Measurements from ENCODE around the gene TRABD2B. TPM values are rescaled to one million over a fixed set of nuclear protein-coding genes. Genes with fewer than 3 reads are reported as not detected.

The TRABD2B gene
- total and polyA plus RNA-seq, 2 of the 4 experiments (the other 2 are of a cell fraction) = not detected

- no peak overlapping the region for H2BK5ac ChIP-seq (ENCODE audit: low read depth, low read length, poor library complexity, severe bottlenecking)
- H2AK5ac ChIP-seq (ENCODE audit: low read depth, low read length) = no peak overlapping the region
- WGBS, 2 experiments (ENCODE audit: extremely low coverage in 2 of 2, insufficient read length in 1 of 2) = 23% methylated on average over 2 of the region's 8 CpGs; no CpG with 5 or more reads in 1 of the 2 experiments
- no peak overlapping the region for H3K4me2 ChIP-seq (ENCODE audit: low read depth, low read length)
- H3K79me1 ChIP-seq (ENCODE audit: low read depth in 1 of 2, low read length in 2 of 2) = no peaks in the 10 kb centered on the region
- ChIA-PET CTCF (no interaction called here), POLR2A (ENCODE audit: unreplicated experiment) (no interaction called here)
- BruUV-seq (replicated peaks) = no TSS peak
- no peaks in the 10 kb centered on the region for H3K27me3 ChIP-seq (ENCODE audit: control insufficient read depth, insufficient read depth, low read length)
- no peak overlapping the region for H4K8ac ChIP-seq (ENCODE audit: low read depth in 2 of 2, low read length in 2 of 2)
- H3K14ac ChIP-seq (replicated peaks; ENCODE audit: low read depth, low read length) = no peak overlapping the region
- H3K9me1 ChIP-seq (ENCODE audit: insufficient read depth, low read length) = no peaks in the 10 kb centered on the region
- H3K4me3 ChIP-seq (ENCODE audit: insufficient read depth, low read depth, low read length) = no peak overlapping the region
- H4K91ac ChIP-seq (ENCODE audit: insufficient read depth, low read depth, low read length) = no peak overlapping the region
- DNase-seq (no peak), ATAC-seq (ENCODE audit: low read depth) (no peak)
- intact Hi-C loops (cut with micrococcal nuclease) = no loop called here
- no peaks in the 10 kb centered on the region for H4K20me1 ChIP-seq (ENCODE audit: insufficient read depth, low read length)
- dilution Hi-C loops (cut with HindIII; ENCODE audit: low sequenced_read_pairs, unreplicated experiment) = no loop called here
- H2AFZ ChIP-seq (replicated peaks; ENCODE audit: low read length, poor library complexity) = no peak overlapping the region
- H2BK15ac ChIP-seq (ENCODE audit: low read depth, low read length) = no peak overlapping the region
- H3K27ac ChIP-seq (ENCODE audit: insufficient read depth, low read length) = no peak overlapping the region
- no peak overlapping the region for H2AK9ac ChIP-seq (replicated peaks; ENCODE audit: low read depth, low read length, poor library complexity)
- no peak overlapping the region for H3K4ac ChIP-seq (ENCODE audit: low read depth, low read length)
- no peak for TF ChIP-seq NFE2L2 (IDR thresholded peaks at IDR 0.05; ENCODE audit: low read depth, low read length)
- TF ChIP-seq RAD21 (IDR thresholded peaks at IDR 0.05; ENCODE audit: low read length) = no peak
- TF ChIP-seq BHLHE40 (IDR thresholded peaks at IDR 0.05; ENCODE audit: low read depth, low read length) = no peak
- TF ChIP-seq RFX5 (IDR thresholded peaks at IDR 0.05; ENCODE audit: low read depth, low read length) = no peak
- no peak for TF ChIP-seq POLR2A (IDR thresholded peaks at IDR 0.05; ENCODE audit: low read depth, low read length)
- TF ChIP-seq RCOR1 (IDR thresholded peaks at IDR 0.05; ENCODE audit: insufficient replicate concordance, low read length) = no peak
- TF ChIP-seq MXI1 (IDR thresholded peaks at IDR 0.05; ENCODE audit: borderline replicate concordance, low read depth, low read length) = no peak
- TF ChIP-seq ELK1 (IDR thresholded peaks at IDR 0.05; ENCODE audit: borderline replicate concordance, low read depth, low read length) = no peak
- TF ChIP-seq FOS (IDR thresholded peaks at IDR 0.05; ENCODE audit: low read depth, low read length) = no peak
- no peak for TF ChIP-seq MAZ (IDR thresholded peaks at IDR 0.05; ENCODE audit: borderline replicate concordance, low read depth, low read length)
- TF ChIP-seq, protein P1, sequence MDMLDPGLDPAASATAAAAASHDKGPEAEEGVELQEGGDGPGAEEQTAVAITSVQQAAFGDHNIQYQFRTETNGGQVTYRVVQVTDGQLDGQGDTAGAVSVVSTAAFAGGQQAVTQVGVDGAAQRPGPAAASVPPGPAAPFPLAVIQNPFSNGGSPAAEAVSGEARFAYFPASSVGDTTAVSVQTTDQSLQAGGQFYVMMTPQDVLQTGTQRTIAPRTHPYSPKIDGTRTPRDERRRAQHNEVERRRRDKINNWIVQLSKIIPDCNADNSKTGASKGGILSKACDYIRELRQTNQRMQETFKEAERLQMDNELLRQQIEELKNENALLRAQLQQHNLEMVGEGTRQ (IDR thresholded peaks at IDR 0.05; ENCODE audit: low read depth, low read length) = no peak
- TF ChIP-seq SMC3 (IDR thresholded peaks at IDR 0.05; ENCODE audit: low read depth, low read length) = no peak
- TF ChIP-seq CHD1 (IDR thresholded peaks at IDR 0.05; ENCODE audit: low read depth, low read length) = no peak
- no peak for TF ChIP-seq CTCF (conservative IDR thresholded peaks at IDR 0.05; ENCODE audit: low read depth, low read length)
- no peak for TF ChIP-seq CEBPB (IDR thresholded peaks at IDR 0.05; ENCODE audit: low read depth, low read length)
- TF ChIP-seq MAFK (IDR thresholded peaks at IDR 0.05; ENCODE audit: low read depth, low read length) = no peak
- no peak overlapping the region for H2BK120ac ChIP-seq (ENCODE audit: low read depth, low read length)
- H3K9me3 ChIP-seq (ENCODE audit: control insufficient read depth, insufficient read depth, low read length) = no peaks in the 10 kb centered on the region
- H2BK20ac ChIP-seq (ENCODE audit: low read depth, low read length) = no peak overlapping the region
- H3K18ac ChIP-seq (ENCODE audit: low read depth, low read length) = no peak overlapping the region
- H3K56ac ChIP-seq (ENCODE audit: extremely low read depth, insufficient read depth, low read length) = no peak overlapping the region
- no peak overlapping the region for H3K9ac ChIP-seq (ENCODE audit: low read depth, low read length)
- H3K4me1 ChIP-seq (ENCODE audit: control insufficient read depth, insufficient read depth, low read length) = no peaks in the 10 kb centered on the region
- H3K36me3 ChIP-seq (ENCODE audit: control insufficient read depth, insufficient read depth, low read length) = no peaks in the 10 kb centered on the region
- in situ Hi-C loops (cut with MboI; ENCODE audit: low sequenced_read_pairs) = no loop called here
- H3K23ac ChIP-seq (ENCODE audit: low read depth, low read length) = no peak overlapping the region
- H4K5ac ChIP-seq (ENCODE audit: low read depth, low read length) = no peak overlapping the region
These were observed 78.8 kb downstream of the TRABD2B start for GRCh38 chr1:47918257-47918867.
